Muscle layer of colon (tissue), 2 donors: ENCODE data around the gene DOCK3.

ENCODE experiments used
- H3K27ac ChIP-seq: one replicate; pipeline ENCODE4 v1.7.0; 2013; ENCODE audit warnings: low read depth, mild to moderate bottlenecking, low read length, moderate library complexity
- H3K27me3 ChIP-seq, 2 donors: one replicate each; pipeline ENCODE4 v1.7.0; 2013; ENCODE audit warnings: low read length in 2 of 2, mild to moderate bottlenecking in 2 of 2; ENCODE audit not compliant: insufficient read depth in 2 of 2, control insufficient read depth in 1 of 2
- H3K36me3 ChIP-seq: one replicate; pipeline ENCODE4 v1.7.0; 2013; ENCODE audit warnings: mild to moderate bottlenecking, low read length; ENCODE audit not compliant: insufficient read depth
- H3K4me1 ChIP-seq: one replicate; pipeline ENCODE4 v1.7.0; 2013; ENCODE audit warnings: mild to moderate bottlenecking, low read length; ENCODE audit not compliant: insufficient read depth
- H3K4me3 ChIP-seq, 2 donors: one replicate each; pipeline ENCODE4 v1.7.0; 2013; ENCODE audit warnings: low read length in 2 of 2, low read depth in 1 of 2, mild to moderate bottlenecking in 1 of 2, moderate library complexity in 1 of 2
- H3K9ac ChIP-seq: one replicate; pipeline ENCODE4 v1.7.0; 2013; ENCODE audit warnings: low read length
- H3K9me3 ChIP-seq: one replicate; pipeline ENCODE4 v1.7.0; 2013; ENCODE audit warnings: mild to moderate bottlenecking, low read length
- donor health status: abdominal sarcoma.
- donor health status: Adenocarcinoma of cecum.

DOCK3 gene

GRCh38 chr3:51340989-51341636, 666.4 kb downstream of the DOCK3 start:
- Histone ChIP-seq H3K4me3 (no peak overlapping the region), H3K9ac (no peak overlapping the region), H3K36me3 (no peaks in the 10 kb centered on the region), H3K4me1 (peaks cover 12% of the 10 kb centered on the region), H3K9me3 (no peaks in the 10 kb centered on the region), H3K27me3 (no peaks in the 10 kb centered on the region), H3K27ac (no peak overlapping the region)

- no peak overlapping the region for H3K4me3 ChIP-seq
- H3K36me3 ChIP-seq = no peaks in the 10 kb centered on the region
- peaks cover 12% of the 10 kb centered on the region for H3K4me1 ChIP-seq
- H3K27ac ChIP-seq = no peak overlapping the region
- no peak overlapping the region for H3K9ac ChIP-seq
- H3K9me3 ChIP-seq = no peaks in the 10 kb centered on the region
- no peaks in the 10 kb centered on the region for H3K27me3 ChIP-seq
These were observed 669.4 kb downstream of the DOCK3 start for GRCh38 chr3:51343918-51344687.

GRCh38 chr3:51350751-51351150, 676.0 kb downstream of the DOCK3 start:
- Histone ChIP-seq H3K27me3 (no peaks in the 10 kb centered on the region), H3K36me3 (no peaks in the 10 kb centered on the region), H3K4me1 (no peaks in the 10 kb centered on the region), H3K9ac (no peak overlapping the region), H3K4me3 (no peak overlapping the region), H3K27ac (no peak overlapping the region), H3K9me3 (no peaks in the 10 kb centered on the region)

GRCh38 chr3:51353131-51353530, 678.4 kb downstream of the DOCK3 start:
- Histone ChIP-seq H3K9ac (no peak overlapping the region), H3K9me3 (no peaks in the 10 kb centered on the region), H3K4me1 (no peaks in the 10 kb centered on the region), H3K36me3 (no peaks in the 10 kb centered on the region), H3K27me3 (no peaks in the 10 kb centered on the region), H3K4me3 (no peak overlapping the region), H3K27ac (no peak overlapping the region)

GRCh38 chr3:51353691-51354090, 679.0 kb downstream of the DOCK3 start:
- no peaks in the 10 kb centered on the region for H3K27me3 ChIP-seq
- H3K4me3 ChIP-seq = no peak overlapping the region
- no peaks in the 10 kb centered on the region for H3K36me3 ChIP-seq

GRCh38 chr3:51354172-51354571, 679.4 kb downstream of the DOCK3 start:
- no peaks in the 10 kb centered on the region for H3K9me3 ChIP-seq
- no peak overlapping the region for H3K9ac ChIP-seq
- H3K4me3 ChIP-seq = no peak overlapping the region
- no peak overlapping the region for H3K27ac ChIP-seq
- no peaks in the 10 kb centered on the region for H3K4me1 ChIP-seq
- no peaks in the 10 kb centered on the region for H3K36me3 ChIP-seq
- H3K27me3 ChIP-seq = no peaks in the 10 kb centered on the region

More at GRCh38 chr3:51353691-51354090, 679.0 kb downstream of the DOCK3 start:
- Histone ChIP-seq H3K9me3 (no peaks in the 10 kb centered on the region), H3K9ac (no peak overlapping the region), H3K4me1 (no peaks in the 10 kb centered on the region), H3K27ac (no peak overlapping the region)

GRCh38 chr3:51354731-51355615, 680.2 kb downstream of the DOCK3 start:
- Histone ChIP-seq H3K9me3 (no peaks in the 10 kb centered on the region), H3K27me3 (no peaks in the 10 kb centered on the region), H3K36me3 (no peaks in the 10 kb centered on the region), H3K4me1 (no peaks in the 10 kb centered on the region), H3K4me3 (no peak overlapping the region), H3K9ac (no peak overlapping the region), H3K27ac (no peak overlapping the region)

- no peaks in the 10 kb centered on the region for H3K36me3 ChIP-seq
- H3K27ac ChIP-seq = no peak overlapping the region
- H3K4me3 ChIP-seq = no peak overlapping the region
- no peaks in the 10 kb centered on the region for H3K9me3 ChIP-seq
- no peak overlapping the region for H3K9ac ChIP-seq
- H3K27me3 ChIP-seq = no peaks in the 10 kb centered on the region
- H3K4me1 ChIP-seq = no peaks in the 10 kb centered on the region
These were observed 681.3 kb downstream of the DOCK3 start for GRCh38 chr3:51355891-51356578.

GRCh38 chr3:51357856-51358255, 683.1 kb downstream of the DOCK3 start:
- no peak overlapping the region for H3K9ac ChIP-seq
- H3K27me3 ChIP-seq = no peaks in the 10 kb centered on the region
- no peak overlapping the region for H3K27ac ChIP-seq
- no peak overlapping the region for H3K4me3 ChIP-seq
- no peaks in the 10 kb centered on the region for H3K36me3 ChIP-seq
- H3K9me3 ChIP-seq = no peaks in the 10 kb centered on the region
- no peaks in the 10 kb centered on the region for H3K4me1 ChIP-seq

GRCh38 chr3:51358981-51359380, 684.3 kb downstream of the DOCK3 start:
- Histone ChIP-seq H3K27me3 (no peaks in the 10 kb centered on the region), H3K9me3 (no peaks in the 10 kb centered on the region), H3K36me3 (no peaks in the 10 kb centered on the region), H3K9ac (no peak overlapping the region), H3K4me3 (no peak overlapping the region), H3K4me1 (no peaks in the 10 kb centered on the region), H3K27ac (no peak overlapping the region)

- H3K9me3 ChIP-seq = no peaks in the 10 kb centered on the region
- no peaks in the 10 kb centered on the region for H3K36me3 ChIP-seq
- no peak overlapping the region for H3K4me3 ChIP-seq
- no peak overlapping the region for H3K9ac ChIP-seq
- no peaks in the 10 kb centered on the region for H3K27me3 ChIP-seq
- no peak overlapping the region for H3K27ac ChIP-seq
- no peaks in the 10 kb centered on the region for H3K4me1 ChIP-seq
These were observed 686.1 kb downstream of the DOCK3 start for GRCh38 chr3:51360806-51361205.
